ENCODE results near the gene ACOT11.

GRCh38 chr1:54559111-54559548, 11.1 kb downstream of the ACOT11 start:
- TF ChIP-seq EZH2 (IDR thresholded peaks at IDR 0.05; ENCODE audit: borderline replicate concordance, low read depth, low read length, severe bottlenecking), result no peak
- TF ChIP-seq, protein P1, sequence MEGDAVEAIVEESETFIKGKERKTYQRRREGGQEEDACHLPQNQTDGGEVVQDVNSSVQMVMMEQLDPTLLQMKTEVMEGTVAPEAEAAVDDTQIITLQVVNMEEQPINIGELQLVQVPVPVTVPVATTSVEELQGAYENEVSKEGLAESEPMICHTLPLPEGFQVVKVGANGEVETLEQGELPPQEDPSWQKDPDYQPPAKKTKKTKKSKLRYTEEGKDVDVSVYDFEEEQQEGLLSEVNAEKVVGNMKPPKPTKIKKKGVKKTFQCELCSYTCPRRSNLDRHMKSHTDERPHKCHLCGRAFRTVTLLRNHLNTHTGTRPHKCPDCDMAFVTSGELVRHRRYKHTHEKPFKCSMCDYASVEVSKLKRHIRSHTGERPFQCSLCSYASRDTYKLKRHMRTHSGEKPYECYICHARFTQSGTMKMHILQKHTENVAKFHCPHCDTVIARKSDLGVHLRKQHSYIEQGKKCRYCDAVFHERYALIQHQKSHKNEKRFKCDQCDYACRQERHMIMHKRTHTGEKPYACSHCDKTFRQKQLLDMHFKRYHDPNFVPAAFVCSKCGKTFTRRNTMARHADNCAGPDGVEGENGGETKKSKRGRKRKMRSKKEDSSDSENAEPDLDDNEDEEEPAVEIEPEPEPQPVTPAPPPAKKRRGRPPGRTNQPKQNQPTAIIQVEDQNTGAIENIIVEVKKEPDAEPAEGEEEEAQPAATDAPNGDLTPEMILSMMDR (IDR thresholded peaks at IDR 0.05; ENCODE audit: borderline replicate concordance, extremely low read depth, low read length, poor library complexity, severe bottlenecking), result no peak
